BE2C (cell line): ENCODE measurements around the gene ANKRD13D.
A peak's percentile ranks its signal among the peaks of the same experiment; 100 is the strongest.

Source experiments
- DNase-seq: peaks from one replicate; pipeline ENCODE4 v3.0.0-alpha.2; 2020
- H3K27me3 ChIP-seq: fragments of 250-450 bp; sonication (Bioruptor Pico); 2 replicates; pipeline ENCODE4 v1.5.1; 2020; ENCODE audit warnings: mild to moderate bottlenecking
- H3K36me3 ChIP-seq: fragments of 250-450 bp; sonication (Bioruptor Pico); 2 replicates; pipeline ENCODE4 v1.5.1; 2020; ENCODE audit warnings: mild to moderate bottlenecking
- H3K4me1 ChIP-seq: fragments of 250-450 bp; sonication (Bioruptor Pico); 2 replicates; pipeline ENCODE4 v1.5.1; 2020
- H3K4me3 ChIP-seq: 2 replicates; pipeline ENCODE4 v1.5.1; 2011; ENCODE audit warnings: low read depth, low read length
- H3K9me3 ChIP-seq: fragments of 250-450 bp; sonication (Bioruptor Pico); 2 replicates; pipeline ENCODE4 v1.5.1; 2020
- TF ChIP-seq, protein P1 (sequence below): IDR thresholded peaks from 2 replicates; pipeline ENCODE4 v1.5.1; 2012; ENCODE audit warnings: mild to moderate bottlenecking, low read depth, low read length

Gene ANKRD13D

DNA sequence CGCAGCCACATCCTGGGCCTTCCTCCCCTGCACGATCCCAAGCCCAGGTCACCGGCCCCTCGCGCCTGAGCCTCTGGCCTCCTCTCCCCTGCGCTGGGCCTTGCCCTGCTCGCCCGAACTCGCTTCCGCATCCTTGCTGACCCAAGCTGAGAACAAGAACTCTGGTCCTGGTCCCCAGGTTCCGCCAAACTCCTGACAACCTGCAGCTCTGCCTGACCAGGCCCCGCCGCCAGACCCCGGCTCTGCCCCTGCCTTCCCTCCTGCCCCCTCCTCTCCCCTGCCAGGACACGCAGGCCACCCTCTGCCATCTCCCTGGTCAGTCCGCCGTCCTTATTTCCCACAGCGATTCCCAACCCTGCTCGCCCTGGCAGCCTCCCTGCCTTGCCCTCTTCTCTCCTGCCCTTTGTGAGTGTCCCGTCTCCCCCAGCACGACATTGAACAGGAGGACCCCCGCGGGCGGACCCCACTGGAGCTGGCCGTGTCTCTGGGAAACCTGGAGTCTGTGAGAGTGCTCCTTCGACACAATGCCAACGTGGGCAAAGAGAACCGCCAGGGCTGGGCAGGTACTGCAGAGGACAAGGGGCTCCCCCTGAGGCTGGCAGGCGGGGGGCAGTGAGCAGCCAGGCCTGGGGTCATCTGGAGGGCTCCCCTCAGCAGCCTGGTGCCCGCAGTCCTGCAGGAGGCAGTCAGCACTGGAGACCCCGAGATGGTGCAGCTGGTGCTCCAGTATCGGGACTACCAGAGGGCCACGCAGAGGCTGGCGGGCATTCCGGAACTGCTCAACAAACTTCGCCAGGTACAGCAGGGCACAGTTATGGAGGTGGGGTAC lies 762 bp downstream of the ANKRD13D start:
- Histone ChIP-seq H3K36me3 (peaks cover 38% of the 10 kb centered on the region), H3K27me3 (no peaks in the 10 kb centered on the region), H3K9me3 (no peaks in the 10 kb centered on the region), H3K4me3 (peak overlapping the region; percentile 69), H3K4me1 (peaks cover 10% of the 10 kb centered on the region)
- TF ChIP-seq, protein P1, sequence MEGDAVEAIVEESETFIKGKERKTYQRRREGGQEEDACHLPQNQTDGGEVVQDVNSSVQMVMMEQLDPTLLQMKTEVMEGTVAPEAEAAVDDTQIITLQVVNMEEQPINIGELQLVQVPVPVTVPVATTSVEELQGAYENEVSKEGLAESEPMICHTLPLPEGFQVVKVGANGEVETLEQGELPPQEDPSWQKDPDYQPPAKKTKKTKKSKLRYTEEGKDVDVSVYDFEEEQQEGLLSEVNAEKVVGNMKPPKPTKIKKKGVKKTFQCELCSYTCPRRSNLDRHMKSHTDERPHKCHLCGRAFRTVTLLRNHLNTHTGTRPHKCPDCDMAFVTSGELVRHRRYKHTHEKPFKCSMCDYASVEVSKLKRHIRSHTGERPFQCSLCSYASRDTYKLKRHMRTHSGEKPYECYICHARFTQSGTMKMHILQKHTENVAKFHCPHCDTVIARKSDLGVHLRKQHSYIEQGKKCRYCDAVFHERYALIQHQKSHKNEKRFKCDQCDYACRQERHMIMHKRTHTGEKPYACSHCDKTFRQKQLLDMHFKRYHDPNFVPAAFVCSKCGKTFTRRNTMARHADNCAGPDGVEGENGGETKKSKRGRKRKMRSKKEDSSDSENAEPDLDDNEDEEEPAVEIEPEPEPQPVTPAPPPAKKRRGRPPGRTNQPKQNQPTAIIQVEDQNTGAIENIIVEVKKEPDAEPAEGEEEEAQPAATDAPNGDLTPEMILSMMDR: no peak
- DNase-seq: no peak

GRCh38 chr11:67290801-67291200 lies 1.7 kb downstream of the ANKRD13D start:
- no peak for DNase-seq
- H3K27me3 ChIP-seq: no peaks in the 10 kb centered on the region
- no peak overlapping the region for H3K4me3 ChIP-seq
- no peaks in the 10 kb centered on the region for H3K9me3 ChIP-seq
- peaks cover 10% of the 10 kb centered on the region for H3K4me1 ChIP-seq
- peaks cover 34% of the 10 kb centered on the region for H3K36me3 ChIP-seq
- TF ChIP-seq, protein P1: no peak

DNA sequence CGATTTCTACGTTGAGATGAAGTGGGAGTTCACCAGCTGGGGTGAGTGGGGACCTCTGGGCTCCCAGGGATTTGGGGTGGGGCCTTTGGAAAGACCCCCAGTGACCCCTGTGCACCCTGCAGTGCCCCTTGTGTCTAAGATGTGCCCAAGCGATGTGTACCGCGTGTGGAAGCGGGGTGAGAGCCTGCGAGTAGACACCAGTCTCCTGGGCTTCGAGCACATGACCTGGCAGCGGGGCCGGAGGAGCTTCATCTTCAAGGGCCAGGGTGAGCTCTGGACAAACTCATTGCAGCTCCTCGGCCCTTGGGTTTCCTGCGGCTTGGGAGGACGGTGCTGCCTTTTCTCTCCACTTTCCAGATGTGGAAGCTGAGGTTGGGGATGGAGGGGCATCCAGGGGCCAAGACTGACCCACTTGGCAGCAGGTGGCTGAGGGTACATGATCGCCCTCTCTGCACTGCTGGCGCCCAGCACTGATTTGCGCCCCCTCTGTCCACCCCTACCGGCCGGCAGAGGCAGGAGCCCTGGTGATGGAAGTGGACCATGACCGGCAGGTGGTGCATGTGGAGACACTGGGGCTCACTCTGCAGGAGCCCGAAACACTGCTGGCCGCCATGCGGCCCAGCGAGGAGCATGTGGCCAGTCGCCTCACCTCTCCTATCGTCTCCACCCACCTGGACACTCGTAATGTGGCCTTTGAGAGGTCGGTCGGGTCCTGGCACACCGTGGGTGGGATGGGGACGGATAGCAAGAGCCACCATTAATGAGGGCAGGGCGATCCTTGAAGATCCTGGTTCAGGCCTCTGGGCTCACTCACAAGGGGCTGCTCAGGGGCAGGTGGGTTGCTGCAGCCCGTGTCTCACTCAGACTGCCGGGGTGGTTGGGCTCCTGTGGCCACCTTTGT lies 2.6 kb downstream of the ANKRD13D start:
- DNase-seq: no peak
- no peak overlapping the region for H3K4me3 ChIP-seq
- H3K36me3 ChIP-seq: peaks cover 35% of the 10 kb centered on the region
- H3K27me3 ChIP-seq: no peaks in the 10 kb centered on the region
- H3K9me3 ChIP-seq: no peaks in the 10 kb centered on the region
- TF ChIP-seq, protein P1: no peak
- peaks cover 10% of the 10 kb centered on the region for H3K4me1 ChIP-seq

GRCh38 chr11:67292671-67293070 lies 3.6 kb downstream of the ANKRD13D start:
- TF ChIP-seq, protein P1: no peak
- H3K36me3 ChIP-seq: peaks cover 36% of the 10 kb centered on the region
- peaks cover 6% of the 10 kb centered on the region for H3K4me1 ChIP-seq
- no peaks in the 10 kb centered on the region for H3K9me3 ChIP-seq
- H3K4me3 ChIP-seq: no peak overlapping the region
- H3K27me3 ChIP-seq: no peaks in the 10 kb centered on the region
- no peak for DNase-seq

- H3K9me3 ChIP-seq: no peaks in the 10 kb centered on the region
- peaks cover 36% of the 10 kb centered on the region for H3K36me3 ChIP-seq
- peaks cover 1% of the 10 kb centered on the region for H3K4me1 ChIP-seq
- TF ChIP-seq, protein P1: no peak
- no peak overlapping the region for H3K4me3 ChIP-seq
- no peak for DNase-seq
- H3K27me3 ChIP-seq: no peaks in the 10 kb centered on the region
Measured at GRCh38 chr11:67293090-67293489, 4.0 kb downstream of the ANKRD13D start.
